ENCODE results near the gene LPIN2.

DNA sequence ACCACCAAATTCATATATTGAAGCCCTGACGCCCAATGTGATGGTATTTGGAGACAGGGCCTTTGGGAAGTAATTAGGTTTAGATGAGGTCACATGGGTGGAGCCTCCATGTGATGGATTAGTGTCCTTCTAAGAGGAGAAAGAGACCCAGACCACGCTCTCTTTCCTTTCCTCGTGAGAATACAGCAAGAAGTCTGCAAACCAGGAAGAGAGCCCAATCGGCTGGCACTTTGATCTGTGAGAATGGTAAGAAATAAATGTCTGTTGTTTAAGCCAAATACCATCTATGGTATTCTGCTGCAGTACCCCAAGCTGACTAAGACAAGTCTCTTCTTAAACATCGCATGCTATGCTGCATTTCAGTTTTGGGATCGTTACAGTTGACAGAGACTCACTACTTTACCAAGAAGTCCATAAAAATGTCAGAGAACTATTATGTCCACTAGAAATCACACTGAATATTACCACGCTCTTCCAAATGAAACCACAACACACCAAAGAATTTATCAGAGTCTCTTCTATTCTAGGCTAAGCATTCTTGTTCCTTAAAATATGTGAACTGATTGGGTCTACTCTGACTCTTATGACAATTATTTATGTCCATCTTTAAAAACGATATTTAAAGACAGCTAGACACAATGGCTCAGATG is 48.5 kb downstream of the LPIN2 start:
- TF ChIP-seq, protein P1, sequence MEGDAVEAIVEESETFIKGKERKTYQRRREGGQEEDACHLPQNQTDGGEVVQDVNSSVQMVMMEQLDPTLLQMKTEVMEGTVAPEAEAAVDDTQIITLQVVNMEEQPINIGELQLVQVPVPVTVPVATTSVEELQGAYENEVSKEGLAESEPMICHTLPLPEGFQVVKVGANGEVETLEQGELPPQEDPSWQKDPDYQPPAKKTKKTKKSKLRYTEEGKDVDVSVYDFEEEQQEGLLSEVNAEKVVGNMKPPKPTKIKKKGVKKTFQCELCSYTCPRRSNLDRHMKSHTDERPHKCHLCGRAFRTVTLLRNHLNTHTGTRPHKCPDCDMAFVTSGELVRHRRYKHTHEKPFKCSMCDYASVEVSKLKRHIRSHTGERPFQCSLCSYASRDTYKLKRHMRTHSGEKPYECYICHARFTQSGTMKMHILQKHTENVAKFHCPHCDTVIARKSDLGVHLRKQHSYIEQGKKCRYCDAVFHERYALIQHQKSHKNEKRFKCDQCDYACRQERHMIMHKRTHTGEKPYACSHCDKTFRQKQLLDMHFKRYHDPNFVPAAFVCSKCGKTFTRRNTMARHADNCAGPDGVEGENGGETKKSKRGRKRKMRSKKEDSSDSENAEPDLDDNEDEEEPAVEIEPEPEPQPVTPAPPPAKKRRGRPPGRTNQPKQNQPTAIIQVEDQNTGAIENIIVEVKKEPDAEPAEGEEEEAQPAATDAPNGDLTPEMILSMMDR (conservative IDR thresholded peaks at IDR 0.05): no peak
- TF ChIP-seq ZFX (IDR thresholded peaks at IDR 0.05): no peak

Measured in C4-2B (cell line).